ENCODE measurements around the gene USP15. TPM values are rescaled to one million over a fixed set of nuclear protein-coding genes. Genes with fewer than 3 reads are reported as not detected.

USP15 gene
- polyA plus RNA-seq, 3 donors: 45.0 to 48.3 (median 48.2) TPM

GRCh38 chr12:62278022-62278421 lies 17.8 kb downstream of the USP15 start:
- DNase-seq: no peak

DNA sequence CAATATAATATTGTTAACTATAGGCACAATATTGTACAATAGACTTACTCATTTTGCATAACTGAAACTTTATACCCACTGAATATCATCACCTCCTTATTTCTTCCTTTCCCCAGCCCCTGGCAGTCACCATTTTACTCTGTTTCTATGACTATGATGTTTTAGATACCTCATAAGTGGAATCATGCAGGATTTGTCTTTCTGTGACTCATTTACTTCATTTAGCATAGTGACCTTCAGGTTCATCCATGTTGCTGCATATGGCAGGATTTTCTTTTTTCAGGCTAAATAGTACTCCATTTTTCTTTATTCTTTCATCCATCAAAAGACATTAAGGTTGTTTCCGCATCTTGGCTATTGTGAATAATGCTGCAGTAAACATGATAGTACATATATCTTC lies 18.9 kb downstream of the USP15 start:
- no peak for DNase-seq

GRCh38 chr12:62279961-62280360 lies 19.8 kb downstream of the USP15 start:
- no peak for DNase-seq

DNA sequence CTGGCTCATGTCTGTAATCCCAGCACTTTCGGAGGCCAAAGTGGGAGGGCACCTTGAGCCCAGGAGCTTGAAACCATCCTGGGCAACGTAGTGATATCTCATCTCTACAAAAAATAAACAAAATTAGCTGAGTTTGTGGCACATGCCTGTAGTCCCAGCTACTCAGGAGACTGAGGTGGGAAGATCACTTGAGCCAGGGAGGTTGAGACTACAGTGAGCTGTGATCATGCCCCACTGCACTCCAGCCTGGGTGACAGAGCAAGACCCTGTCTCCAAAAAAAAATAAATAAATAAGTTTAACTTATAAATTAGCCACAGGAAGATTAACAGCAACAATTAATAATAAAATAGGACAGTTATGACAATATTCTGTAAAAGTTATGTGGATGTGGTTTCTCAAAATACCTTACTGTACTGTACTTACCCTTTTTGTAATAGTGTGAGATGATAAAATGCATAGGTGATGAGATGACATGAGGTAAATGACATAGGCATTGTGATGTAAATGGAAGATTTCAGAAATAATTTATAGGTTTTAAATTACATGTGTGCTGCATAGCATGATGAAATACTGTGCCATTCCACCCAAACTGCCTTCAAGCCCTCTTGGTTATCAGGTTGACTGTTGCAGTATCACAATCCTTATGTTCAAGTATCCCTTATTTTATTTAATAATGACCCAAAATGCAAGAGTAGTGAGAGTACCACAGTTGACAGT lies 22.0 kb downstream of the USP15 start:
- no peak for DNase-seq

- DNase-seq: no peak
Measured at GRCh38 chr12:62284749-62285148, 24.5 kb downstream of the USP15 start.

DNA sequence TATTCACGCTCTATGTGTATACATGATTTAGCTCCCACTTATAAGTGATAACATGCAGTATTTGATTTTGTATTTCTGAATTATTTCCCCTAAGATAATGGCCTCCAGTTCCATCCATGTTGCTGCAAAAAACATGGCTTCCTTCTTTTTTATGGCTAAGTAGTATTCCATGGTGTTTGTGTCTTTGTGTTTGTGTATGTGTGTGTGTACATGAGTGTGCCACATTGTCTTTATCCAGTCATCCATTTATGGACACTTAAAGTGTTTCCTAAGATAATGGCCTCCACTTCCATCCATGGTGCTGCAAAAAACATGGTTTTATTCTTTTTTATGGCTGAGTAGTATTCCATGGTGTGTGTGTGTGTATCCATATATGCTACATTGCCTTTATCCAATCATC lies 25.1 kb downstream of the USP15 start:
- DNase-seq: no peak

GRCh38 chr12:62288328-62288727 lies 28.1 kb downstream of the USP15 start:
- DNase-seq: no peak

DNA sequence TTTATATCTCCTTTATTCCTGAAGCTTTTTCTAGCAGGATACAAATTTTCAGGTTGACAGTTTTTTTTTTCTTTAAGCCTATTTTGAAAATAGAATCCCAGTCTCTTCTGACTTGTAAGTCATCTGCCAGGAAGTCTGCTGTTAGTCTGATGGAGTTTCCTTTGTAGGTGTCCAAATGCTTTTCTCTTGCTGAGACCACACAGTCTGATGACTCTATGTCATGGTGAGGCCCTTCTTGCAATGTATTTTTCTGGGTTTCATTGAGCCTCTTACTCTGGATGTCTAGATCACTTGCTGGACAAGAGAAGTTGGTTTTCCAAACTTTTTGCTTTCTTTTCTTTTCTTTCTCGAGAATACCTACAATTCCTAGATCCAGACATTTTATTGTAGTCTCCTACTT lies 30.6 kb downstream of the USP15 start:
- no peak for DNase-seq

DNA sequence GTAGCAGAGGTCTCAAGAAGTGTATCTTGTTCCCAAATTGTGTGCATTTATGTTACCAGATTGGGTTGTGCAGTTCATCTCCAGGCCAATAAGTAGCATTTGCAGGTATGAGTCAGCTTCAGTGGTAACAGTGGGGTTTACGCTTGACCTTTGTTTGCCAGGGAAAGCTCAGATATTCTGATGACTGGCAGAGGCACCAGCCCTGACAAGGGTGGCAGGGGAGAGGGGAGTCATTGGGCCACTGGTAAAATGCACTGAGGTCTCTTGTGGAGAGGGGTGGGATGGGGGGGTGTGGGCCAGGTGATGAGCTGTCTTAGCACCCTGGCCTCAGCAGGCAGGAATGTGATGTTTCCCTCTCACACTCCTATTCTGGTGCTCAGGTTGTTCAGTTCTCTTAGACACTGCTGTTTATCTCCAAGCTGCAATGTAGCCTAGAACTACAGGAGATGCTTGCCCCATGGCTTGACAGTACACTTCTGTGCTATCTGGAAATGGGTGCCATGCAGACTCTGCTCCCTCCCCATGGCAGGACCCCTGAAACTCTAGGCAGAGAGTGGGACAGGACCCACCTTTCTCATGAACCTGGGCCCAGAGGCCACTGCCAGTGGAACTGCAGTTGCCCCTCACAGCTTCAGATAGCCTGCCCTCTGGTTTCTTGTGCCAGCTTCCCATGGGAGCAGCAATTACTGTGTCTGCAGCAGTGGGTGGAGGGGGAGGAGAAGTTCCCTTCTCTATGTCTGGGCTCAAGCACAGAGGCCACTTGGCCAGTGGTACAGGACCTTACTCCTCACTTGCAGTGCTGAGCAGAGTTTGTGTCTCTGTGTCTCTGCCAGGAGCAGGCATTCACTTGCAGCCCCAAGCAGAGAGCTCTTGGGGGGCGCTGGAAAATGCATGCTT lies 31.9 kb downstream of the USP15 start:
- DNase-seq: no peak

GRCh38 chr12:62292761-62293344 lies 32.6 kb downstream of the USP15 start:
- DNase-seq: no peak

- no peak for DNase-seq
Measured at GRCh38 chr12:62294378-62294777, 34.2 kb downstream of the USP15 start.

DNA sequence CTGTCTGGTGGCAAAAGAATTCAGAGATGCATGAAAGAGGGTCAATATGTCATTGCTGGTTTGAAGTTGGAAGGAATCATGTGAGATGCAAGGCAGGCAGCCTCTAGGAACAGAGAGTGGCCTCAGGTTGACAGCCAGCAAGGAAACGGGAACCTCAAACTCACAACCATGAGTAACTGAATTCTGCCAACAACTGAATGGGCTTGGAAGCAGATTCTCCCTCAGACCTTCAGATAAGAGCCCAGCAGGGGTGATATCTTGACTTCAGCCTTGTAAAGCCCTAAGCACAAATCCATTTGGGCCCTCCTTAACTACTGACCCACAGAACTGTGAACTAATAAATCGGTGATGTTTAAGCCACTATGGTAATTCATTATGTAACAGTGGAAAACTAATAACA lies 35.8 kb downstream of the USP15 start:
- no peak for DNase-seq

DNA sequence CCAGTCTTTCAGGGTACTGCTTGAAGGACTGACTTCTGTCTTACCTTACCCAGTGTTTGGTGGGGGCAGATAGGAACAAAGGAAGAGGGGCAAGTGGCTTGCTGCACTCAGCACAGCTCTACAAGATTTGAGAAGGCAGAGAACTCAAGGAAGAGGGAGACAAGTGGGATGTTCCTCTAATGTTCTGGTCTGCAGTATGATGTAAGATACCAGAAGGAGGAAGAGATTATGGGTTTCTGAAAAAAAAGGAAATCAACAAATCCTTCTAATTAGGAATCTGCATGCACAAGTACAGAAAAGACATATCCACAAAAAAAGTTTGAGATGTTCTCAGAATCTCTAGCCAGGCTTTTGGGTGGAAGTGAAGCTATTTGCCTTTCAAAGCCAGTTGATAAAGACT lies 37.1 kb downstream of the USP15 start:
- no peak for DNase-seq

GRCh38 chr12:62299617-62300016 lies 39.4 kb downstream of the USP15 start:
- DNase-seq: no peak

DNA sequence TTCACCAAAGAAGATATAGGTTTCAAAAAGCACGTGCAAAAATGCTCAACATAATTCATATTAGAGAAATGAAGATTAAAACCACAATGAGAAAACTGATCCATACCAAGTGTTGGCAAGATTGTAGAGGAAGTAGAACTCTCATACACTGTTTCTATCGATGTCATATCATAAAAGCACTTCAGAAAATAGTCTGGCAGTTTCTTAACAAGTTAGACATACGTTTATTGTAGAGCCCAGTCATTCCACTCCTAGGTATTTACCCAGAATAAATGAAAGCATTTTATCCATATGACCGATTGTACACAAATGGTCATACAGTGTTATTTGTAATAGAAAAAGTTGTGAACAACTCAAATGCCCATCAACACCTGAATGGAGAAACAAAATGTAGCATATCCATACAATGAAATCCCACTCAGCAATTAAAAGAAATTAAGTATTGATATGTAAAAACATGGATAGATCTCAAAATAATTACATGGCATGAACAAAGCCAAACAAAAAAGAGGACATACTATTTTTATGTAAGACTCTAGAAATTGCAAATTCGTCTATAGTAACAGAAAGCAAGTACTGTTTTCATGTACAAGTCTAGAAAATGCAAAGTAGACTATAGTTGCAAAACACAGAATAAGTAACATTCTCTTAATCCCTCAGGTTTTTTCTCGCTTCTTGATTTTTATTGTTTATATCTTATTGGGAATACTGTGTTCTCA lies 41.0 kb downstream of the USP15 start:
- DNase-seq: no peak

DNA sequence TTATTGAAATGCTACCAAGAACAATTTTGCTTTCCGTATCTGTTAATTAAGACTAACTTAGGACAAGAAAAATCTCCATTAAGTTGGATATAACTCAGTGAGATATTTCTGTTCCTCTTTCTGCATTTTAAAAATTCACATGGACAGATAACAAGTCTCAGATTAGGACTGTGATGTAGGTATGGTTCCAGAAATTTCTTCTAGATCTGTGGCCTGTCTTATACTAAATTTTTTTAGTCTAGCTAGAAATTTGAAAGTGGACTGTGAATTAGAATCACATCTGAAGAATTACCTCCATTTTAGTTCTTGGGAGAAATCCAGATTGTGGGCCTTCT lies 41.6 kb downstream of the USP15 start:
- no peak for DNase-seq

DNA sequence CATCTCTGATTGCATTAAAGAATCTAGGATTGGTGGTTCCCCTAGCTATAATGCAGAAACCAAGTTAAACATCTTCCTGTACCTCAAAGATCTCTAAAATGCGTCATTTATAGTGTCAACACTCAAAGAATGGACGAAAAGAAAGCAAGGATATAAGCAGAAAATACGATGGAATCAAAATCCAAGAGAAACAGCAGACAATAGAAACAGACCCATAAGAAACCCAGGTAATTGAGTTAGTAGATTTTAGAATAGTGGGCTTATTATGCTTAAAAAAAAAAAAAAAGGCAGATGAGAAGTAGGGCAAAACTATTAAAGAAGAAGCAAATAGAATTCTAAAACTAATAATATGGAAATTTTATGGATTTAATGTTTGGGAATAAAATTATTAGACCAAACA lies 44.4 kb downstream of the USP15 start:
- no peak for DNase-seq

DNA sequence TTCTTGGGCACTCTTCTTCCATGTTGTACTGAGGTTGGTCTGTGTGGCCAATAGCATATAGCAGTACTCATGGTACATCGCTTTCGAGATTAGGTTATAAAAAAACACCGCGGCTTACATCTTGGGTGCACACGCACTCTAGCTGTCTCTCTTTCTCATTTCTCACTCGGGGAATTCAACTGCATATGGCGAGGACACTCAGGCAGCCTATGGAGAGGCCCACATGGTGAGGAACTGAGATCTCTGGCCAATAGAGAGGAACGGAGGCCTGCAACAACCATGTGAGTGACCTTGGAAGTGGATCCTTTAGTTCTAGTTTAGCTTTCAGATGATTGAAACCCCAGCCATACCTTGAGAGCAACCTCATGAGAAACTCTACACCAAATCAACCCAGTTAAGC lies 45.6 kb downstream of the USP15 start:
- DNase-seq: no peak

- no peak for DNase-seq
Measured at GRCh38 chr12:62306569-62307530, 46.6 kb downstream of the USP15 start.

- no peak for DNase-seq
Measured at GRCh38 chr12:62308201-62308600, 48.0 kb downstream of the USP15 start.

- DNase-seq: no peak
Measured at GRCh38 chr12:62313727-62314380, 53.6 kb downstream of the USP15 start.

Data from renal pelvis (tissue), 4 donors.